ENCODE measurements around the gene TRIM13.

GRCh38 chr13:49951754-49952535, 44.9 kb upstream of the TRIM13 start:
- TF ChIP-seq CTCF (conservative IDR thresholded peaks at IDR 0.05; ENCODE audit: low read depth, low read length) (no peak), EZH2 (IDR thresholded peaks at IDR 0.05; ENCODE audit: low read length, unreplicated experiment) (no peak)

Measured in PC-3 (cell line).